GM21367 (cell line): Measurements from ENCODE around the gene RENBP.

Experiments
- ATAC-seq: cut with Tn5 transposase; IDR thresholded peaks from one replicate; pipeline ENCODE4 v1.9.1; 2021; ENCODE audit not compliant: unreplicated experiment

RENBP gene

GRCh38 chrX:153934762-153935325 is 9.6 kb downstream of the RENBP start, which contains the start of gene NAA10:
Gene NAA10 (minus strand): TSS chrX:153935037. CDS start chrX:153934904, 133 bp downstream.
- ATAC-seq = peak; percentile 82

DNA sequence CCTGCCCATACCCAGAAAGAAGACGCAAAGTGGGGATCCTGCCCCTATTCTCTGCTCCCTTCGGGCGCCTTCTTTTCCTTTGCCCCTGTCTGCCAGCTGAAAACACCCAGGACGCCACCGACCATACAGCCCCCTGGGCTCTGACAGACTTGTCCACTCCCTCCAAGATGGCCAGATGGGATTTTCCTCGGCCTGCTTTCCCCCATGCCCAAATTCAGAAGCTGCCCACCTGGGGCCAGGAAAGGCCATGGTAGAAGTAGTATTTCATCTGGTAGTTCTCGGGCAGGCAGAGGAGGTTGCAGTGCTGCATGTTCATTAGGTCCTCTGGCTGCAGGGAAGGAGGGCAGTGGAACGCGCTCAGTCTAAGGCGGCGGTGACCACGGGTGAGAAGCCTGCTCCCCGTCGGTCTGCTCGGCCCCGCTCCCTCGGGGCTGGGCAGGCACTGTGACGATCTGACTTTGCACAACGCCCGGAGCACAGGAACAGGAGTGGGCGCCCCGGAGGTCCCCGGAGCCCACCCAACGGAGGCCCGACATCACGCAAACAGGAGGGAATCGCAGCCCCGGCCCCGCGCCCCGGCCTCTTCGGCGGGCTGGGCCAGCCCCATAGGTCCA is 10.2 kb downstream of the RENBP start:
- no peak for ATAC-seq

GRCh38 chrX:153933748-153934147 is 10.7 kb downstream of the RENBP start:
- no peak for ATAC-seq

DNA sequence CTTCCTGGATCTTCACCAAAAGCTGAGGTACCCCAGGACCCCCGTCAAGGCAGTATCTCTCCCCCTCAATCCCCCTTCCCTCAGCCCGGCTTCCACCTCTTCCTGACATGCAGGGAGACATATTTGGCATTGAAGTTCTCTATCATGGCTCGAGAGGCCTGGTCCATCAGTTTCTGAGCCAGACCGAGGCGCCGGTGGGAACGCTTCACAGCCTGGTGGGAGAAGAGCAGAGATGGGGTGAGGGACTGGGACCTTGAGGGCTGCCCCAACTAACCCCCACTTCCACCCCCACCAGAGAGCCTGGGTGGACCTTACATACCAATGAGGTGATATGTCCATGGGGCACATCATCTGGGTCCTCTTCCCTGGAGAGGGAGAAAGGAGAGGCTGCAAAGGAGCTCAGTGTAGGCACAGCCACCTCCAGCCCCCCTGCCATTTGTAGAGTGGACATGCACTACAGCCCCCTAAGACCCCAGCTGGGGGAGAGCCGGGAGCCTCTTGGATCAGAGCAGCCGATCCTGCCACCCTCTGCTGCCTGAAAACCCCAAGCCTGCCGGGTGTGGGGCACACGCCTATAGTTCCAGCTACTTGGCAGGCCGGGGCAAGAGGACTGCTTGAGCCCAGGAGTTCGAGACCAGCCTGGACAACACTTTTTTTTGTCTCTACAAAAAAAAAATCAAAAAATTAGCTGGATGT is 12.1 kb downstream of the RENBP start:
- no peak for ATAC-seq

DNA sequence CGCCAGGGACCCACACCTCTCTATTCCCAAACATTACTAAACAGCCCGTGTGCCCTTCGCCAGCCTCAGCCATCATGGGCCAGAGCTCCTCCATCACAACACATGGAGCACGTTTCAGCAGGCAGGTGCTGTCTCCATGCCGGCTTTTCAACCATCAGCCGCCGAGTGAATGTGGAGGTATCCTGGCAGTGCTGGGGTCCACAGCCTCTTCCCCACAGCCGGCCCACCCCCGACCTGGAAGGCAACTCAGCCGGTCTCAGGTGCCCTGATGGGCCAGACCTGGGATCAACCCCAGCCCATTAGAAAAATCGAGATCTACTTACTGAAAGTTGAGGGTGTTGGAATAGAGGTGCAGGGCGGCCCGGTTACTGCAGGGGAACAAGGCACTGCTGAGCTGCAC is 12.7 kb downstream of the RENBP start:
- ATAC-seq = no peak

DNA sequence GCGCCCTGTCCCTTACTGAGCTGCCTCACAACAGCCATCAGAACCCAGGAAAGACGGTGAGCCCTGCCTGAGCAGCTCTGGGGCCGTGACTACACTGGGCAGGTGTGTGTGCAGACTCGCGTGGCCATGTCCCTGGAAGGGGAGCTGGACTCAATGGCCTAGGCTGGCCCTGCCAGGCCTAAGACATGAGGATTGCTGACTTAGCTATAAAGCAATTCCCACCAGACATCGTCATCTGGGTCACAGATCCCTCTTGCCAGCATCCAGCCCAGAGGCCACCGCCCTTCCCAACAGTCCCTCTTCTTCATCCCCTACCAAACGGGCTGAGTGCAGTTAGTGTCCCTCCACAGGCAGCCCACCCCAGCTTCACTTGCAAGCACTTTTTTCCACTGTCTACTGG is 13.3 kb downstream of the RENBP start:
- no peak for ATAC-seq

GRCh38 chrX:153930011-153930910 is 14.2 kb downstream of the RENBP start:
- ATAC-seq = no peak

- ATAC-seq = no peak
Measured at GRCh38 chrX:153929576-153929975, 14.9 kb downstream of the RENBP start.

DNA sequence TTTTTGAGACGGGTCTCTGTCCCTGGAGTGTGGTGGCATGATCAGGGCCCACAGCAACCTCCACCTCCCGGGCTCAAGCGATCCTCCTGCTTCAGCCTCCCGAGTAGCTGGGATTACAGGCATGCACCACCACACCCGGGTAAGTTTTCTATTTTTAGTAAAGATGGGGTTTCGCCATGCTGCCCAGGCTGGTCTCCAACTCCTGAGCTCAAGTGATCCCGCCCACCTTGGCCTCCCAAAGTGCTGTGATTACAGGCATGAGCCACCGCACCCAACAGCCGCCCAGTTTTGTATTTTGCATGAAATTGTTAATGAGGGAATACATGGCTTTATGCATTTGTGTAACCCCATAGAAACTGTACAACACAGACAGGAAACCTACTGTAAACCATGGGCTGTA is 15.6 kb downstream of the RENBP start:
- no peak for ATAC-seq

DNA sequence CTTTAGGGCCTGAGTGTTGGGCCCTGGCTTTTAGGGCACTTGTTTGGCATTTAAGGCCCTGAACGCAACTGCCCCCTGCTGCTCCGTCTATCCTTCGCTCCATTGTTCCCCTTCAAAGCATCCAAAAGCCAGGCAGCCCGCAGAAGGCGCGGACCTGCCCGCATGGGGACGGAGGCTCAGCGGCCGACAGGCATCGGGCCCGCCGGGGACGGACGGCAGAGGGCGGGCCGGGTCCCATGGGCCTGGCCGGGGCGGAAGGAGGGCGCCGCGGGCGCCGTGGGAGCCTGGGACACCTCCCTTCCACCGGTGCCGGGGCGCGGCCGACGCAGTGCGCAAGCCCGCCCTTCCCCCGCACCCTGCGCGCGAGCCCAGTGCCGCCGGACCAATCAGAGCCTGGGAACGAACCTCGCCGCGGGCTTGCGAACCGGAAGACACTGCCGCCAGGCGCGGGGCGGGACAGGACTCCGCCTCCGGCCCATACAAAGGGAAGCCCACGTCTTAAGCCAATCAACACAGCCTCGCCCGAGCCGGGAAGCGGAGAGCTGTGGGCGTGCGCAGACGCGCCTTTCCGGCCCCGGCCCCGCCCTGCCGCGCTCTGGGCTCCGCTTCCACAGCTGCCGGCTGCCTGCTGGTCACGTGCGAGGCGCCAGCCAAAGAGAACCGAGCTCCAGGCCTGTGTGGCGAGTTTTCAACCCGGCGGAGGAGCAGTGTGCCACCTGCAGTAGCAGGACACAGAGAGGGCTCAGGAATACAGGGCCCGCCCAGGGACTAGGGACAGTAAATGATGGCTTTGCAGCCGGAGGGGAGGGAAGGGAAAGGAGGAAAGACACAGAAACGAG is 16.3 kb downstream of the RENBP start:
- peak; percentile 66 for ATAC-seq

DNA sequence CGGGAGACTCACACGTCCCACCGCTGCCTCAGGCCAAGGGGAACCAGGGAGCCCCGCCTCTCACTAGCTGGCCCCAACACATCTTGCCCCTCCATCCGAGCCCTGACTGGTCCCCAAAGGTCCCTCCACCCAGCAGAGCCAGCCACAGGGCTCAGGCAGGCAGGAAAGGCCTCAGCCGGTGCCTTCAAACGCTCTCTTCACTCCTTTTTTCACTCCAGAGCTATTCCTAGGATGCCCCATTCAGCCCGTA is 16.8 kb downstream of the RENBP start:
- ATAC-seq = no peak

DNA sequence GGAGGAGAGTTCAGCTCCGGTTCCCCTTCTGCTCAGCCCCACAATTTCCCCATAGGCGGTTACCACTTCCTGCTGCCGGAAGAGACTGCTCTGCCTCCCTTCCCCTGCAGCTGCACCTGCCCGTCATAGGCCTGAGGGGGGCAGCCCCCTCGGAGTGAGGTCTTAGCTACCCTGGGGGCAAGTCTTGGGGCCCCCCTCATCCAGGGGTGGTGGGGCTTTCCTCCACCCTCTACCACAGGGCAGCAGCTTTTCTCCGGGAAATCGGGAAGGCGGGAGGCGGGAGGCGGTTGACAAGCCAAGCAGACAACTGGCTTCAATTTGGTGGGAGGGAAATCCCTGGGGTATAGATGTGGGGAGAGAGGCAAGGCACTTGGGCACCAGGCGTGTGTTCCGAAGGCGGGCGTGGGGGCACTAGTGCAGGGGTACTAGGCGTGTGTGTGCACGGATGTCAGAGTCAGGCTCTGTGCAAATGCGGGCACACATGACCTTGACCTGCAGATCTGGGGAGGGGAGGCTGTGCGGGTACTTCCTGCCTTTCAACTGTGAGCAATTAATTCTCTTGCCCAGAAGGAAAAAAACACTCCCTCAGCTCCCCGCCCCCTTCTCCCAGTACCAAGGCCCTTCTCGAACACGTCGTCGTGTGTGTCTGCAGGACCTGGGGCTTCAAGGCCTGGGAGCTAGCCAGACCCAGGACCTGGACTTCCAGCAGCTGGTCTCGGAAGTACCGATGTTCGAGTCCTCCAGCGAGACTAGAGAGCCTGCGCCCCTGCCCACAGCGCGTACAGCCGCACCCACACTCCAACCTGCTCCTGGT is 17.4 kb downstream of the RENBP start:
- peak; percentile 34 for ATAC-seq

GRCh38 chrX:153926552-153926857 is 17.9 kb downstream of the RENBP start:
- no peak for ATAC-seq

GRCh38 chrX:153925739-153926551 is 18.5 kb downstream of the RENBP start, which contains the start of gene ARHGAP4:
Gene ARHGAP4 (minus strand): TSS chrX:153926264. CDS start chrX:153926202, 62 bp downstream.
- ATAC-seq = no peak

DNA sequence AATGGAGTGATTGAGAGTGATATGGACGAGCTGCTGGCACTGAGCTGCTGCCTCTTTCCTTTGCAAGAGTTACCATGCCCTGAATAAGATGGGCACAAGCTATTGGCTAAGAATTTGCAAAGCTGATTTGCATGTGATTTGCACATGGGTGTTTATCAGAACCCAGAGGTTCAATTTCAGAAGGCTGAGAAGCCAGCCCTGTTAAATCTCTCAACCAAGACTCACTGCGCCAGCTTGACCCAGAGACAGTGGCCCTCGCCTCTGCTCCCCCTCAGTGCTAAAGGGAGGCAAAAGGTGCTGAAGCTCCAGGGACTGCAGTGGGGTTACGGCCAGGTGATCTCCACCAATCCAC is 19.1 kb downstream of the RENBP start:
- no peak for ATAC-seq

DNA sequence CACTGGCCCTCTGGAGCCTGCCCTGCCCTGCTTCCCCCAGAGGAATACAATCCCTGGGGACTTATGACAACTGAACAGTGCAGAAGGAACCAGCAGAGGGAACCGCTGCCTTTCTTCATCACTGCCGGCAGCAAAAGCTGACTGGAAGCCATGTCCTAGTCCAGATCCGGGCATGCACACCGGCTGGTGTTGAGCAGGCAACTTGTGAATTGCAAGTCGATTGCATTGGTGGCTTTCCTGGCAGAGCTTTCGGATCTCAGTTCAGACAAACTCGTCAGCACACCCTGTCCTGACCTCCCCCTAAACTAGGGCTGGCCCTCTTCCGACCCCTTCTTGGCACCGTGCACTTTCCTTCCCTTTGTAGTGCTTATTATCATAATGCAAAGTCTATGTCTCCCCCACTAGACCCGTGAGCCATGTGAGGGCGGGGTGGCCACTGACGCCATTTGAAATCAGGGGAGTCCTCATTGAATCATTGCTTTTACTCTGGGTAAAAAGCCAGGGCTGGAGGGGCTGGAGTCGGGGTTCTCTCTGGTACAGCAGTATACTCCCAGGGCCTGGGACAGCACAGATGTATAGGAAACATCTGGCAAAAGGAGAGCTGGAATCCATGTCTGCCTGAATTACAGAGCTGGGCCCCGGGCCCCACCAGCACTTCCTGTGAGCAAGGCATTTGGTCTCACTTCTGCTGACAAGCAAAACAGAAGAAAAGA is 20.1 kb downstream of the RENBP start:
- no peak for ATAC-seq

DNA sequence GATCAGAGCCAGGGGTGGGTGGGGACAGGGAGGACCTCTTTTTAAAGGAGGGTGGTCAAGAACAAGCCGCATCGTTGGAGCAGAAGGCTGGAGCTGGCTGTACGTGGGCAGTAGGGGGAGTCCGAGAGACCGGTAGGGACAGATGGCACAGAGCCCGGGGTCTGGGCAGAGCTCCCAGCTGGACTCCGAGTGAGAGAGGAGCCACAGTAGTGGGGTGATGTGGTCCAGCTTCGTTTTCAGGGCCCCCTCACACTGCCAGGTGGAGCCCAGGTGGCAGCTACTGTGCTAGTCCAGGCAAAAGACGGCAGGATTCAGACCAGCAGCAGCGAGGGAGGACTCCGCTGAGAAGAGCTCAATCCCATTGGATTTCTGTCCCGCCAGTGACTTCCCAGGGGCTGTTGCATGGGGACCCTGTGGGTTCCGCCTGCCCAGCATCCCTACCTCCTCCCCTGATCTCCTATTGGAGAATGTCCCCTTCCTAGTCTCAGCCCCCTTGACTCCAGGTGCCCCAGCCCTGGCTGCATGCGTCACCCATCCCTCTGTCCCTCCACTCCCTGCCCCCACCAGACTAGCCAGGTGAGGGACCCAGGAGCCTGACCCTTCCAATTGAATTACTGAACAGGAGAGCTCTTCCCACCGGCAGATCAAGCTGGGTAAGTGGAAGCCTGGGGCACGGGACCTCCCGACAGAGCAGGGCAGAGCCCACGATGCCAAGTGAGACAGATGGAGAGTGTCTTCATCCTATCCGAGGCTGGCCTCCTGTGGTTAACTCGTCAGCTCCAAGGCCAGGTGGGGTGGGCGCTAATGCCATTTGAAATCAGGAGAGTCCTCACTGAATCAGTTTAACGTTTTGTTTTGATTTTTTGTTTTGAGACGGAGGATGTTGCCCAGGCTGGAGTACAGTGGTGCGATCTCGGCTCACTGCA is 21.2 kb downstream of the RENBP start:
- ATAC-seq = no peak
